ENCODE results near the gene SYNGR3. TPM values are rescaled to one million over a fixed set of nuclear protein-coding genes. Genes with fewer than 3 reads are reported as not detected.

Gene SYNGR3
- total and polyA plus RNA-seq, 11 donors, result 0.19 to 2.7 (median 0.86) TPM

GRCh38 chr16:1982013-1982433, 7.7 kb upstream of the SYNGR3 start:
- peaks cover 3 to 38% (median 26%) of the 10 kb centered on the region in 9 donors for H3K36me3 ChIP-seq
- ATAC-seq (no peak), DNase-seq (no peak)
- peaks cover 7 to 57% (median 36%) of the 10 kb centered on the region in 9 donors for H3K27me3 ChIP-seq
- 61 to 71% (median 64%) methylated on average over 5 of the region's 5 CpGs for WGBS, 4 donors
- peaks cover 3 to 43% (median 20%) of the 10 kb centered on the region in 12 donors for H3K4me1 ChIP-seq
- no peak overlapping the region for H3K4me3 ChIP-seq
- TF ChIP-seq CTCF (IDR thresholded peaks at IDR 0.05) (no peak), POLR2A (IDR thresholded peaks at IDR 0.05) (no peak)
- intact Hi-C loops (cut with DNase I), result no loop called here
- no peaks in the 10 kb centered on the region for H3K9me3 ChIP-seq
- H3K27ac ChIP-seq, result no peak overlapping the region

GRCh38 chr16:1982991-1983543, 6.7 kb upstream of the SYNGR3 start:
- DNase-seq (no peak), ATAC-seq (no peak)
- Histone ChIP-seq H3K27me3 (peaks cover 7 to 51% (median 28%) of the 10 kb centered on the region in 9 donors), H3K27ac (peak overlapping the region; percentile 25 to 88 (median 80)), H3K36me3 (peaks cover 0 to 28% (median 17%) of the 10 kb centered on the region in 9 donors), H3K9me3 (no peaks in the 10 kb centered on the region), H3K4me3 (peak overlapping the region; percentile 59 to 98 (median 86)), H3K4me1 (peaks cover 3 to 43% (median 20%) of the 10 kb centered on the region in 12 donors)
- 22 to 47% (median 26%) methylated on average over 14 to 19 of the region's 19 CpGs for WGBS, 4 donors
- TF ChIP-seq CTCF (IDR thresholded peaks at IDR 0.05) (no peak), POLR2A (IDR thresholded peaks at IDR 0.05) (no peak)
- intact Hi-C loops (cut with DNase I), result no loop called here

GRCh38 chr16:1983544-1984346, 6.0 kb upstream of the SYNGR3 start, which contains the start of gene GFER:
GFER (plus strand) TSS chr16:1984193; CDS start chr16:1984219, 26 bp downstream.
- H3K4me1 ChIP-seq, result peaks cover 3 to 43% (median 20%) of the 10 kb centered on the region in 12 donors
- peak; percentile 91 to 96 (median 95) for ATAC-seq
- peak within 1 kb of the TSS; percentile 59 to 98 (median 86) for H3K4me3 ChIP-seq
- peak; percentile 92 to 95 (median 93) for DNase-seq
- peak within 1 kb of the TSS; percentile 25 to 88 (median 80) for H3K27ac ChIP-seq
- H3K36me3 ChIP-seq, result peaks cover 0 to 21% (median 13%) of the 10 kb centered on the region in 9 donors
- peaks cover 9 to 51% (median 26%) of the 10 kb centered on the region in 9 donors for H3K27me3 ChIP-seq
- TF ChIP-seq CTCF (IDR thresholded peaks at IDR 0.05) (peak in 10 of 12 donors; percentile 6 to 73 (median 48)), POLR2A (IDR thresholded peaks at IDR 0.05) (peak in 1 of 2 donors; percentile 74)
- WGBS, 4 donors, result 0% methylated on average over 30 to 109 of the region's 109 CpGs; no CpG with 5 or more reads in 1 of the 4 donors
- H3K9me3 ChIP-seq, result no peaks in the 10 kb centered on the region
- intact Hi-C loops (cut with DNase I), result loop anchor here in 1 of 10 donors (2.0 kb wide), 1 partner anchor 25 kb away; the partner anchor contains the start of gene ZNF598
